Right lobe of liver (tissue), 6 donors: Measurements from ENCODE around the gene ACP1. TPM values are rescaled to one million over a fixed set of nuclear protein-coding genes. Genes with fewer than 3 reads are reported as not detected.

ENCODE experiments used
- ATAC-seq, 4 donors: fragments of 200-7000 bp; cut with Tn5 transposase; one replicate each; pipeline ENCODE4 v1.9.1; 2020; ENCODE audit warnings: mild to moderate bottlenecking in 4 of 4, moderate library complexity in 4 of 4
- DNase-seq, 3 donors: peaks; one replicate each; pipeline ENCODE4 v3.0.0-alpha.2; 2020
- H3K27ac ChIP-seq, 3 donors: fragments of 200-600 bp; one replicate each; pipeline ENCODE4 v1.8.0; 2022
- H3K27me3 ChIP-seq, 2 donors: fragments of 200-600 bp; one replicate each; pipeline ENCODE4 v1.8.0; 2022
- H3K36me3 ChIP-seq, 4 donors: fragments of 200-600 bp; sonication (generic) in 1 of 4; one replicate each; pipeline versions ENCODE4 v1.5.1 to v1.8.0; 2017 to 2022; ENCODE audit warnings: control low read depth in 1 of 4
- H3K4me1 ChIP-seq, 4 donors: fragments of 200-600 bp; sonication (generic) in 1 of 4; one replicate each; pipeline versions ENCODE4 v1.5.1 to v1.8.0; 2017 to 2022; ENCODE audit warnings: control low read depth in 1 of 4
- H3K4me3 ChIP-seq, 3 donors: fragments of 200-600 bp; one replicate each; pipeline ENCODE4 v1.8.0; 2022
- H3K9me3 ChIP-seq, 4 donors: fragments of 200-600 bp; sonication (generic) in 1 of 4; one replicate each; pipeline versions ENCODE4 v1.5.1 to v1.8.0; 2017 to 2022; ENCODE audit warnings: control low read depth in 1 of 4
- POLR2A ChIP-seq: fragments of 450-650 bp; IDR thresholded peaks from one replicate; pipeline ENCODE4 v1.6.1; 2017; ENCODE audit warnings: antibody characterized with exemption, mild to moderate bottlenecking
- WGBS: methylation state at CpG from one replicate; pipeline ENCODE4 v1.1.6; 2018; ENCODE audit warnings: low coverage, low lambda C conversion rate; ENCODE audit not compliant: insufficient coverage; ENCODE audit errors: missing lambda C conversion rate; 5-methylcytosine and 5-hydroxymethylcytosine counted together
- intact Hi-C, 2 donors: fragments of 100-400 bp; cut with DNase I; formaldehyde crosslinking; loops; one replicate each; pipeline versions ENCODE4 v1.11.2 to v1.14.1; 2022
- total RNA-seq, 6 experiments: library from RNA; depleted of rRNA in 2 of 6; stranded (reverse); fragments of >200 nt in 2 of 6; fragmentation: NEBNext Ultra II Directional in 3 of 6; extraction: Animal tissue kit (Norgen Biotek cat#: 25700) in 3 of 6; gene quantifications; one replicate each; pipeline versions ENCODE4 v1.1.0 to v1.2.4, GENCODE V29; 2016 to 2023
- TF ChIP-seq, protein P1 (sequence below), 4 donors: fragments of 200-600 bp in 3 of 4; fragments of 450-650 bp in 1 of 4; IDR thresholded peaks; one replicate each; pipeline versions ENCODE4 v1.5.1 to v1.8.0; 2016 to 2022; ENCODE audit warnings: antibody characterized with exemption in 4 of 4, mild to moderate bottlenecking in 2 of 4
- donor health status: DM: no; HTN: yes; CAD: no.
- donor health status: DM: no; HTN: no; CAD: no.
- donor health status: DM: no; HTN: no; CAD: no.
- donor health status: DM: no; HTN: yes; CAD: no.
- donor health status: DM: no; HTN: yes; CAD: no.

ACP1 gene
- total RNA-seq, 6 experiments from 2014 or later = 52.1 to 72.1 (median 60.3) TPM

GRCh38 chr2:295090-295489 is 30.3 kb downstream of the ACP1 start:
- Histone ChIP-seq H3K36me3 (no peaks in the 10 kb centered on the region), H3K27ac (no peak overlapping the region), H3K4me3 (no peak overlapping the region), H3K9me3 (no peaks in the 10 kb centered on the region), H3K27me3 (no peaks in the 10 kb centered on the region), H3K4me1 (no peaks in the 10 kb centered on the region)
- ATAC-seq (no peak), DNase-seq (no peak)
- TF ChIP-seq, protein P1, sequence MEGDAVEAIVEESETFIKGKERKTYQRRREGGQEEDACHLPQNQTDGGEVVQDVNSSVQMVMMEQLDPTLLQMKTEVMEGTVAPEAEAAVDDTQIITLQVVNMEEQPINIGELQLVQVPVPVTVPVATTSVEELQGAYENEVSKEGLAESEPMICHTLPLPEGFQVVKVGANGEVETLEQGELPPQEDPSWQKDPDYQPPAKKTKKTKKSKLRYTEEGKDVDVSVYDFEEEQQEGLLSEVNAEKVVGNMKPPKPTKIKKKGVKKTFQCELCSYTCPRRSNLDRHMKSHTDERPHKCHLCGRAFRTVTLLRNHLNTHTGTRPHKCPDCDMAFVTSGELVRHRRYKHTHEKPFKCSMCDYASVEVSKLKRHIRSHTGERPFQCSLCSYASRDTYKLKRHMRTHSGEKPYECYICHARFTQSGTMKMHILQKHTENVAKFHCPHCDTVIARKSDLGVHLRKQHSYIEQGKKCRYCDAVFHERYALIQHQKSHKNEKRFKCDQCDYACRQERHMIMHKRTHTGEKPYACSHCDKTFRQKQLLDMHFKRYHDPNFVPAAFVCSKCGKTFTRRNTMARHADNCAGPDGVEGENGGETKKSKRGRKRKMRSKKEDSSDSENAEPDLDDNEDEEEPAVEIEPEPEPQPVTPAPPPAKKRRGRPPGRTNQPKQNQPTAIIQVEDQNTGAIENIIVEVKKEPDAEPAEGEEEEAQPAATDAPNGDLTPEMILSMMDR (IDR thresholded peaks at IDR 0.05) = no peak
- TF ChIP-seq POLR2A = no peak
- 60% methylated on average over 2 of the region's 5 CpGs for WGBS
- intact Hi-C loops = no loop called here

DNA sequence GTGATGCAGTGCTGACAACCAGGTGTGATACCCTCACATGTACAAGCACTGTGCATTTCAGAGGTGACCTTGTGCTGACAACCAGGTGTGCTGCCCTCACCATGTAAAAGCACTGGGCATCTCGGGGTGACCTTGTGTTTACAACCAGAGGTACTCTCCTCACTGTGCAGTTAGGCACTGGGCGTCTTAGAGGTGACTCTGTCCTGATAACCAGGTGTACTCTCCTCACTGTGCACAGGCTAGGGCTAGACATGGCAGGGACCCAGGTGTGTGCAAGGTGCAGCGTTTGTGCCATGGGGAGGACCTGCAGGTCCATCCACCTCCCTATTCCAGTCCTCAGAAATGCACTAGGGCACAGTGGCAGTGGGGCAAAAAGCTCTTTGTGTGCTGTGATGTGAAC is 31.6 kb downstream of the ACP1 start:
- Histone ChIP-seq H3K4me3 (no peak overlapping the region), H3K27me3 (no peaks in the 10 kb centered on the region), H3K4me1 (no peaks in the 10 kb centered on the region), H3K27ac (no peak overlapping the region), H3K36me3 (no peaks in the 10 kb centered on the region), H3K9me3 (no peaks in the 10 kb centered on the region)
- DNase-seq (no peak), ATAC-seq (peak in 2 of 4 donors; percentile 27 to 29)
- TF ChIP-seq, protein P1 (IDR thresholded peaks at IDR 0.05) = no peak
- no peak for TF ChIP-seq POLR2A
- intact Hi-C loops = no loop called here
- 20% methylated on average over 1 of the region's 3 CpGs for WGBS

DNA sequence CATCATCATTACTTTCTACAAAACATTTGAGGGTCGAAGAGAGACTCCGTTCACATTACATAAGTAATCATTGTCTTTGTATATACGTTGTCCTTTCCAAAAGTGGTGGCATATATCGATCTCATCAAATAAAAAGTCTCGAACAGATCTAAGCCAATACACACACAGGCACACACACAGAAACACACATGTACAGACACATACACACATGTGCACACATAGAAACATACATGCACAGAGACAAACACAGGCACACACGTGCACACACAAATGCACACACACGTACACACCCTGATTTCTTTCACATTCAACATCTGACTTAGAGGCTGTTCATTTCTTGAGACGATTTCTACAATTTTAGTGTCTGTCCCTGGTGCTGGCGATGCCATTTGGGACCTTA is 40.6 kb downstream of the ACP1 start:
- WGBS = 78% methylated on average over 9 of the region's 9 CpGs
- TF ChIP-seq POLR2A = no peak
- TF ChIP-seq, protein P1 (IDR thresholded peaks at IDR 0.05) = no peak
- no peaks in the 10 kb centered on the region for H3K36me3 ChIP-seq

GRCh38 chr2:309148-309953 is 44.6 kb downstream of the ACP1 start:
- intact Hi-C loops = no loop called here
- DNase-seq = no peak
- Histone ChIP-seq H3K4me1 (no peaks in the 10 kb centered on the region), H3K27ac (no peak overlapping the region), H3K4me3 (no peak overlapping the region), H3K9me3 (no peaks in the 10 kb centered on the region), H3K27me3 (no peaks in the 10 kb centered on the region), H3K36me3 (no peaks in the 10 kb centered on the region)
- 19% methylated on average over 4 of the region's 13 CpGs for WGBS
- TF ChIP-seq, protein P1 (IDR thresholded peaks at IDR 0.05) = no peak
- TF ChIP-seq POLR2A = no peak
- ATAC-seq = no peak

More for the DNA sequence above, 40.6 kb downstream of the ACP1 start:
- Histone ChIP-seq H3K9me3 (no peaks in the 10 kb centered on the region), H3K4me1 (no peaks in the 10 kb centered on the region), H3K27me3 (no peaks in the 10 kb centered on the region), H3K4me3 (no peak overlapping the region), H3K27ac (no peak overlapping the region)
- intact Hi-C loops = no loop called here
- ATAC-seq (no peak), DNase-seq (no peak)
